ENCODE results near the gene ULBP2. TPM values are rescaled to one million over a fixed set of nuclear protein-coding genes. Genes with fewer than 3 reads are reported as not detected.

ULBP2 gene
- under 1 TPM; 0.43 to 0.51 TPM for total RNA-seq
- long read RNA-seq, donor 1 = 0 reads
- long read RNA-seq, donor 2, transcript ULBP2-201 (5 exons, 1,349 nt) = major isoform, 6 of 6 reads
- long read RNA-seq, donor 2, partial matches to known transcripts = 0 of 6 reads
- long read RNA-seq, donor 2, other reads (novel, unspliced or antisense) = 0 of 6 reads

- DNase-seq (ENCODE audit: low spot score) = peak; percentile 96
- intact Hi-C loops (cut with DNase I) = no loop called here
These were observed at the start of gene ULBP2 for GRCh38 chr6:149941583-149942460. Gene ULBP2, plus strand, starts transcription at chr6:149942014. Its CDS starts 59 bp downstream, at chr6:149942073.

GRCh38 chr6:149895048-149895590 is 46.7 kb upstream of the ULBP2 start:
- intact Hi-C loops (cut with DNase I) = no loop called here
- DNase-seq (ENCODE audit: low spot score) = peak; percentile 89

GRCh38 chr6:149895833-149896271 is 46.0 kb upstream of the ULBP2 start:
- intact Hi-C loops (cut with DNase I) = no loop called here
- no peak for DNase-seq (ENCODE audit: low spot score)

GRCh38 chr6:149896491-149896890 is 45.3 kb upstream of the ULBP2 start:
- intact Hi-C loops (cut with DNase I) = no loop called here
- DNase-seq (ENCODE audit: low spot score) = no peak

- DNase-seq (ENCODE audit: low spot score) = peak; percentile 96
- intact Hi-C loops (cut with DNase I) = no loop called here
These were observed 44.7 kb upstream of the ULBP2 start for GRCh38 chr6:149897015-149897697.

- intact Hi-C loops (cut with DNase I) = no loop called here
- no peak for DNase-seq (ENCODE audit: low spot score)
These were observed 43.7 kb upstream of the ULBP2 start, which contains the start of gene RAET1E for GRCh38 chr6:149897855-149898744. Gene RAET1E, minus strand, starts transcription at chr6:149898113. Its CDS starts 7,212 bp downstream, at chr6:149890901.

GRCh38 chr6:149898966-149899365 is 42.8 kb upstream of the ULBP2 start:
- DNase-seq (ENCODE audit: low spot score) = no peak
- intact Hi-C loops (cut with DNase I) = no loop called here

- intact Hi-C loops (cut with DNase I) = no loop called here
- no peak for DNase-seq (ENCODE audit: low spot score)
These were observed 42.3 kb upstream of the ULBP2 start for GRCh38 chr6:149899486-149899885.

GRCh38 chr6:149899926-149900619 is 41.7 kb upstream of the ULBP2 start:
- DNase-seq (ENCODE audit: low spot score) = no peak
- intact Hi-C loops (cut with DNase I) = no loop called here

- no peak for DNase-seq (ENCODE audit: low spot score)
- intact Hi-C loops (cut with DNase I) = no loop called here
These were observed 41.0 kb upstream of the ULBP2 start for GRCh38 chr6:149900620-149901443.

- intact Hi-C loops (cut with DNase I) = no loop called here
- no peak for DNase-seq (ENCODE audit: low spot score)
These were observed 40.2 kb upstream of the ULBP2 start for GRCh38 chr6:149901444-149902140.

- intact Hi-C loops (cut with DNase I) = no loop called here
- DNase-seq (ENCODE audit: low spot score) = no peak
These were observed 37.7 kb upstream of the ULBP2 start for GRCh38 chr6:149903938-149904611.

- intact Hi-C loops (cut with DNase I) = no loop called here
- peak; percentile 68 for DNase-seq (ENCODE audit: low spot score)
These were observed 37.0 kb upstream of the ULBP2 start for GRCh38 chr6:149904661-149905370.

- peak; percentile 75 for DNase-seq (ENCODE audit: low spot score)
- intact Hi-C loops (cut with DNase I) = no loop called here
These were observed 36.4 kb upstream of the ULBP2 start for GRCh38 chr6:149905371-149905910.

GRCh38 chr6:149905911-149906371 is 35.9 kb upstream of the ULBP2 start:
- intact Hi-C loops (cut with DNase I) = no loop called here
- no peak for DNase-seq (ENCODE audit: low spot score)
